ENCODE data around the gene ABI1.

DNA sequence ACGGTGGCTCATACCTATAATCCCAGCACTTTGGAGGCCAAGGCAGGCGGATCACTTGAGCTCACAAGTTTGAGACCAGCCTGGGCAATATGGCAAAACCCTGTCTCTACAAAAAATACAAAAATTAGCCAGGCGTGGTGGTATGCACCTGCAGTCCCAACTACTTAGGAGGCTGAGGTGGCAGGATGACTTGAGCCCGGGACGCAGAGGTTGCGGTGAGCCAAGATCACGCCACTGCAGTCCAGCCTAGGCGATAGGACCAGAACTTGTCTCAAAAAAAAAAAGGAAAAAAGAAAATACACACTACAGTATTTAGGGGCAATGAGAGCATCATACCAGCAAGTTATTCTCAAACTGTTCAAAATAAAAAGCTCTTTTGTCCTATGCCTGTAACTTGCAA lies 59.5 kb downstream of the ABI1 start:
- TF ChIP-seq, protein P1, sequence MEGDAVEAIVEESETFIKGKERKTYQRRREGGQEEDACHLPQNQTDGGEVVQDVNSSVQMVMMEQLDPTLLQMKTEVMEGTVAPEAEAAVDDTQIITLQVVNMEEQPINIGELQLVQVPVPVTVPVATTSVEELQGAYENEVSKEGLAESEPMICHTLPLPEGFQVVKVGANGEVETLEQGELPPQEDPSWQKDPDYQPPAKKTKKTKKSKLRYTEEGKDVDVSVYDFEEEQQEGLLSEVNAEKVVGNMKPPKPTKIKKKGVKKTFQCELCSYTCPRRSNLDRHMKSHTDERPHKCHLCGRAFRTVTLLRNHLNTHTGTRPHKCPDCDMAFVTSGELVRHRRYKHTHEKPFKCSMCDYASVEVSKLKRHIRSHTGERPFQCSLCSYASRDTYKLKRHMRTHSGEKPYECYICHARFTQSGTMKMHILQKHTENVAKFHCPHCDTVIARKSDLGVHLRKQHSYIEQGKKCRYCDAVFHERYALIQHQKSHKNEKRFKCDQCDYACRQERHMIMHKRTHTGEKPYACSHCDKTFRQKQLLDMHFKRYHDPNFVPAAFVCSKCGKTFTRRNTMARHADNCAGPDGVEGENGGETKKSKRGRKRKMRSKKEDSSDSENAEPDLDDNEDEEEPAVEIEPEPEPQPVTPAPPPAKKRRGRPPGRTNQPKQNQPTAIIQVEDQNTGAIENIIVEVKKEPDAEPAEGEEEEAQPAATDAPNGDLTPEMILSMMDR (IDR thresholded peaks at IDR 0.05) = no peak
- TF ChIP-seq POLR2A (IDR thresholded peaks at IDR 0.05) = no peak
